ENCODE measurements around the gene TBCC. TPM values are rescaled to one million over a fixed set of nuclear protein-coding genes. Genes with fewer than 3 reads are reported as not detected.
"Not testable (repeated sequence)": the region's sequence is repeated elsewhere in the genome, so short reads cannot be mapped to it uniquely, and the experiment has no call there.

TBCC gene
- polyA plus RNA-seq, 3 donors, result 11.4 to 15.5 (median 12.0) TPM

GRCh38 chr6:42745083-42745639 is 742 bp downstream of the TBCC start:
- peak overlapping the region; percentile 68 for H3K27ac ChIP-seq (ENCODE audit: low read depth, low read length)
- 1 to 3% (median 2%) methylated on average over 28 to 29 of the region's 29 CpGs for WGBS, 3 donors

- WGBS, 3 donors, result 40 to 67% (median 61%) methylated on average over 21 of the region's 21 CpGs
- no peak overlapping the region for H3K27ac ChIP-seq (ENCODE audit: low read depth, low read length)
Observed at GRCh38 chr6:42744351-42744893, 1.5 kb downstream of the TBCC start.

GRCh38 chr6:42742116-42742894 is 3.6 kb downstream of the TBCC start:
- no peak overlapping the region for H3K27ac ChIP-seq (ENCODE audit: low read depth, low read length)
- WGBS, 3 donors, result 68 to 80% (median 76%) methylated on average over 5 of the region's 5 CpGs

GRCh38 chr6:42740725-42741124 is 5.2 kb downstream of the TBCC start:
- no peak overlapping the region for H3K27ac ChIP-seq (ENCODE audit: low read depth, low read length)
- WGBS, 3 donors, result 43 to 72% (median 53%) methylated on average over 3 of the region's 3 CpGs

- WGBS, 3 donors, result 89 to 92% (median 91%) methylated on average over 3 of the region's 3 CpGs
- no peak overlapping the region for H3K27ac ChIP-seq (ENCODE audit: low read depth, low read length)
Observed at GRCh38 chr6:42735976-42736375, 9.9 kb downstream of the TBCC start.

- not testable (repeated sequence) for H3K27ac ChIP-seq (ENCODE audit: low read depth, low read length)
- 64 to 79% (median 67%) methylated on average over 13 of the region's 13 CpGs for WGBS, 3 donors
Observed at GRCh38 chr6:42733867-42734481, 11.9 kb downstream of the TBCC start.

- WGBS, 3 donors, result 52 to 71% (median 69%) methylated on average over 2 to 3 of the region's 3 CpGs
- no peak overlapping the region for H3K27ac ChIP-seq (ENCODE audit: low read depth, low read length)
Observed at GRCh38 chr6:42729731-42730130, 16.2 kb downstream of the TBCC start.

GRCh38 chr6:42727627-42728026 is 18.3 kb downstream of the TBCC start:
- 57 to 73% (median 70%) methylated on average over 22 of the region's 22 CpGs for WGBS, 3 donors
- H3K27ac ChIP-seq (ENCODE audit: low read depth, low read length), result no peak overlapping the region

GRCh38 chr6:42727087-42727611 is 18.8 kb downstream of the TBCC start:
- no peak overlapping the region for H3K27ac ChIP-seq (ENCODE audit: low read depth, low read length)
- 17 to 24% (median 23%) methylated on average over 51 to 52 of the region's 52 CpGs for WGBS, 3 donors

GRCh38 chr6:42726485-42727086 is 19.3 kb downstream of the TBCC start:
- 0 to 2% (median 1%) methylated on average over 14 of the region's 14 CpGs for WGBS, 3 donors
- no peak overlapping the region for H3K27ac ChIP-seq (ENCODE audit: low read depth, low read length)

- no peak overlapping the region for H3K27ac ChIP-seq (ENCODE audit: low read depth, low read length)
Observed at GRCh38 chr6:42726026-42726425, 19.9 kb downstream of the TBCC start.

- H3K27ac ChIP-seq (ENCODE audit: low read depth, low read length), result no peak overlapping the region
Observed at GRCh38 chr6:42724825-42725224, 21.1 kb downstream of the TBCC start.

GRCh38 chr6:42722497-42722896 is 23.4 kb downstream of the TBCC start, which contains the start of gene PRPH2:
Gene PRPH2, minus strand, starts transcription at chr6:42722597. Its CDS starts 263 bp downstream, at chr6:42722334.
- WGBS, 3 donors, result 81 to 92% (median 91%) methylated on average over 6 of the region's 6 CpGs
- H3K27ac ChIP-seq (ENCODE audit: low read depth, low read length), result no peak within 1 kb of the TSS

- no peak overlapping the region for H3K27ac ChIP-seq (ENCODE audit: low read depth, low read length)
- 55 to 79% (median 75%) methylated on average over 8 of the region's 8 CpGs for WGBS, 3 donors
Observed at GRCh38 chr6:42720739-42721138, 25.2 kb downstream of the TBCC start.

- WGBS, 3 donors, result 85 to 86% (median 85%) methylated on average over 4 of the region's 4 CpGs
- H3K27ac ChIP-seq (ENCODE audit: low read depth, low read length), result no peak overlapping the region
Observed at GRCh38 chr6:42715871-42716270, 30.0 kb downstream of the TBCC start.

- H3K27ac ChIP-seq (ENCODE audit: low read depth, low read length), result no peak overlapping the region
- 75 to 86% (median 81%) methylated on average over 4 of the region's 4 CpGs for WGBS, 3 donors
Observed at GRCh38 chr6:42714098-42714761, 31.7 kb downstream of the TBCC start.

- H3K27ac ChIP-seq (ENCODE audit: low read depth, low read length), result no peak overlapping the region
- WGBS, 3 donors, result 84 to 89% (median 88%) methylated on average over 5 of the region's 5 CpGs
Observed at GRCh38 chr6:42711930-42712329, 34.0 kb downstream of the TBCC start.

- 49 to 61% (median 60%) methylated on average over 9 of the region's 9 CpGs for WGBS, 3 donors
- no peak overlapping the region for H3K27ac ChIP-seq (ENCODE audit: low read depth, low read length)
Observed at GRCh38 chr6:42710316-42710715, 35.6 kb downstream of the TBCC start.
